ENCODE data around the gene VPS33B.

VPS33B gene

GRCh38 chr15:91045065-91045464, 22.7 kb upstream of the VPS33B start:
- no peak overlapping the region for H3K27ac ChIP-seq
- no peak for DNase-seq (ENCODE audit: low read depth, low spot score)
- TF ChIP-seq FOXP2 (optimal IDR thresholded peaks at IDR 0.05; ENCODE audit: control extremely low read depth, extremely low read length, insufficient read depth): no peak
- no peak for TF ChIP-seq EZH2 (IDR thresholded peaks at IDR 0.05)
- no peak for TF ChIP-seq POLR2AphosphoS5 (IDR thresholded peaks at IDR 0.05; ENCODE audit: borderline replicate concordance, low read depth, low read length)
- no peak overlapping the region for H3K4me3 ChIP-seq
- H3K36me3 ChIP-seq (ENCODE audit: insufficient read depth, low read length): no peaks in the 10 kb centered on the region
- H3K9ac ChIP-seq (ENCODE audit: insufficient read length): no peak overlapping the region
- H3K9me3 ChIP-seq (ENCODE audit: low read depth, low read length): no peaks in the 10 kb centered on the region

GRCh38 chr15:91043202-91043874, 20.9 kb upstream of the VPS33B start:
- no peak overlapping the region for H3K27ac ChIP-seq
- H3K36me3 ChIP-seq (ENCODE audit: insufficient read depth, low read length): no peaks in the 10 kb centered on the region
- no peaks in the 10 kb centered on the region for H3K9me3 ChIP-seq (ENCODE audit: low read depth, low read length)
- DNase-seq (ENCODE audit: low read depth, low spot score): no peak
- H3K4me3 ChIP-seq: no peak overlapping the region
- H3K9ac ChIP-seq (ENCODE audit: insufficient read length): no peak overlapping the region
- no peak for TF ChIP-seq POLR2AphosphoS5 (IDR thresholded peaks at IDR 0.05; ENCODE audit: borderline replicate concordance, low read depth, low read length)
- no peak for TF ChIP-seq EZH2 (IDR thresholded peaks at IDR 0.05)
- TF ChIP-seq FOXP2 (optimal IDR thresholded peaks at IDR 0.05; ENCODE audit: control extremely low read depth, extremely low read length, insufficient read depth): no peak

- H3K36me3 ChIP-seq (ENCODE audit: insufficient read depth, low read length): no peaks in the 10 kb centered on the region
- no peak for TF ChIP-seq FOXP2 (optimal IDR thresholded peaks at IDR 0.05; ENCODE audit: control extremely low read depth, extremely low read length, insufficient read depth)
- no peak for TF ChIP-seq EZH2 (IDR thresholded peaks at IDR 0.05)
- TF ChIP-seq POLR2AphosphoS5 (IDR thresholded peaks at IDR 0.05; ENCODE audit: borderline replicate concordance, low read depth, low read length): no peak
- no peak overlapping the region for H3K9ac ChIP-seq (ENCODE audit: insufficient read length)
- no peak overlapping the region for H3K27ac ChIP-seq
- no peak for DNase-seq (ENCODE audit: low read depth, low spot score)
- no peak overlapping the region for H3K4me3 ChIP-seq
- H3K9me3 ChIP-seq (ENCODE audit: low read depth, low read length): no peaks in the 10 kb centered on the region
These were observed 18.5 kb upstream of the VPS33B start for GRCh38 chr15:91040856-91041255.

- TF ChIP-seq EZH2 (IDR thresholded peaks at IDR 0.05) (no peak), FOXP2 (optimal IDR thresholded peaks at IDR 0.05; ENCODE audit: control extremely low read depth, extremely low read length, insufficient read depth) (no peak), POLR2AphosphoS5 (IDR thresholded peaks at IDR 0.05; ENCODE audit: borderline replicate concordance, low read depth, low read length) (no peak)
- H3K4me3 ChIP-seq: no peak overlapping the region
- H3K36me3 ChIP-seq (ENCODE audit: insufficient read depth, low read length): no peaks in the 10 kb centered on the region
- no peaks in the 10 kb centered on the region for H3K9me3 ChIP-seq (ENCODE audit: low read depth, low read length)
- no peak overlapping the region for H3K27ac ChIP-seq
- DNase-seq (ENCODE audit: low read depth, low spot score): no peak
- no peak overlapping the region for H3K9ac ChIP-seq (ENCODE audit: insufficient read length)
These were observed 17.6 kb upstream of the VPS33B start for GRCh38 chr15:91039996-91040395.

- Histone ChIP-seq H3K27ac (no peak overlapping the region), H3K9ac (ENCODE audit: insufficient read length) (no peak overlapping the region), H3K4me3 (no peak overlapping the region), H3K36me3 (ENCODE audit: insufficient read depth, low read length) (no peaks in the 10 kb centered on the region), H3K9me3 (ENCODE audit: low read depth, low read length) (no peaks in the 10 kb centered on the region)
- no peak for TF ChIP-seq POLR2AphosphoS5 (IDR thresholded peaks at IDR 0.05; ENCODE audit: borderline replicate concordance, low read depth, low read length)
- TF ChIP-seq FOXP2 (optimal IDR thresholded peaks at IDR 0.05; ENCODE audit: control extremely low read depth, extremely low read length, insufficient read depth): no peak
- TF ChIP-seq EZH2 (IDR thresholded peaks at IDR 0.05): no peak
- no peak for DNase-seq (ENCODE audit: low read depth, low spot score)
These were observed 10.8 kb upstream of the VPS33B start for GRCh38 chr15:91032919-91033803.

- no peak overlapping the region for H3K4me3 ChIP-seq
- no peak overlapping the region for H3K27ac ChIP-seq
- TF ChIP-seq EZH2 (IDR thresholded peaks at IDR 0.05): no peak
- TF ChIP-seq FOXP2 (optimal IDR thresholded peaks at IDR 0.05; ENCODE audit: control extremely low read depth, extremely low read length, insufficient read depth): no peak
- no peak for TF ChIP-seq POLR2AphosphoS5 (IDR thresholded peaks at IDR 0.05; ENCODE audit: borderline replicate concordance, low read depth, low read length)
These were observed 9.4 kb upstream of the VPS33B start for GRCh38 chr15:91031796-91032195.

GRCh38 chr15:91027677-91028076, 5.3 kb upstream of the VPS33B start:
- no peak overlapping the region for H3K4me3 ChIP-seq
- no peak overlapping the region for H3K27ac ChIP-seq
- H3K36me3 ChIP-seq (ENCODE audit: insufficient read depth, low read length): no peaks in the 10 kb centered on the region
- H3K9me3 ChIP-seq (ENCODE audit: low read depth, low read length): no peaks in the 10 kb centered on the region
- no peak overlapping the region for H3K9ac ChIP-seq (ENCODE audit: insufficient read length)
- no peak for TF ChIP-seq EZH2 (IDR thresholded peaks at IDR 0.05)
- TF ChIP-seq POLR2AphosphoS5 (IDR thresholded peaks at IDR 0.05; ENCODE audit: borderline replicate concordance, low read depth, low read length): no peak
- TF ChIP-seq FOXP2 (optimal IDR thresholded peaks at IDR 0.05; ENCODE audit: control extremely low read depth, extremely low read length, insufficient read depth): no peak
- DNase-seq (ENCODE audit: low read depth, low spot score): no peak

More at GRCh38 chr15:91031796-91032195, 9.4 kb upstream of the VPS33B start:
- Histone ChIP-seq H3K36me3 (ENCODE audit: insufficient read depth, low read length) (no peaks in the 10 kb centered on the region), H3K9me3 (ENCODE audit: low read depth, low read length) (no peaks in the 10 kb centered on the region), H3K9ac (ENCODE audit: insufficient read length) (no peak overlapping the region)
- DNase-seq (ENCODE audit: low read depth, low spot score): no peak

GRCh38 chr15:91023720-91024119, 1.3 kb upstream of the VPS33B start:
- no peak overlapping the region for H3K27ac ChIP-seq
- no peaks in the 10 kb centered on the region for H3K36me3 ChIP-seq (ENCODE audit: insufficient read depth, low read length)
- H3K4me3 ChIP-seq: no peak overlapping the region
- TF ChIP-seq EZH2 (IDR thresholded peaks at IDR 0.05): no peak
- no peak for TF ChIP-seq POLR2AphosphoS5 (IDR thresholded peaks at IDR 0.05; ENCODE audit: borderline replicate concordance, low read depth, low read length)
- no peak for TF ChIP-seq FOXP2 (optimal IDR thresholded peaks at IDR 0.05; ENCODE audit: control extremely low read depth, extremely low read length, insufficient read depth)
- H3K9me3 ChIP-seq (ENCODE audit: low read depth, low read length): no peaks in the 10 kb centered on the region
- no peak overlapping the region for H3K9ac ChIP-seq (ENCODE audit: insufficient read length)
- DNase-seq (ENCODE audit: low read depth, low spot score): no peak

Measured in SK-N-MC (cell line).